Activated naive CD8-positive, alpha-beta T cell treated with anti-CD3 and anti-CD28 coated beads, Interleukin-2, amount 10 ng/mL, durations not matched to agents 7 days and 5 days (primary cell): ENCODE measurements around the gene FOXF1. TPM values are rescaled to one million over a fixed set of nuclear protein-coding genes. Genes with fewer than 3 reads are reported as not detected.

Source experiments
- ATAC-seq: fragments of 150-1000 bp; cut with Tn5 transposase; one replicate; pipeline ENCODE4 v1.10.0; 2021; ENCODE audit warnings: low read depth, moderate library complexity
- POLR2A ChIA-PET: fragments of 350-600 bp; sonication (Branson Sonifier 250); formaldehyde crosslinking; loops from one replicate; lab custom pipeline; 2021; ENCODE audit warnings: antibody characterized with exemption; lab: Charles Lee
- DNase-seq: peaks from one replicate; pipeline ENCODE4 v3.0.0; 2021
- H3K27ac Mint-ChIP-seq: one replicate; pipeline ENCODE4 v1.8.0; 2022; ENCODE audit warnings: mild to moderate bottlenecking, mixed read lengths
- H3K27me3 Mint-ChIP-seq: one replicate; pipeline ENCODE4 v1.8.0; 2022; ENCODE audit warnings: mild to moderate bottlenecking, moderate library complexity, mixed read lengths
- H3K36me3 Mint-ChIP-seq: one replicate; pipeline ENCODE4 v1.8.0; 2021; ENCODE audit warnings: mild to moderate bottlenecking, mixed read lengths
- H3K4me1 Mint-ChIP-seq: one replicate; pipeline ENCODE4 v1.8.0; 2021; ENCODE audit warnings: mixed read lengths
- H3K4me3 Mint-ChIP-seq: one replicate; pipeline ENCODE4 v1.8.0; 2022; ENCODE audit warnings: mild to moderate bottlenecking, moderate library complexity, mixed read lengths
- H3K9me3 Mint-ChIP-seq: one replicate; pipeline ENCODE4 v1.8.0; 2021; ENCODE audit warnings: mixed read lengths
- total RNA-seq, 2 experiments: library from RNA; stranded (reverse); gene quantifications; one replicate each; pipeline ENCODE4 v1.2.3, GENCODE V29; 2021

The FOXF1 gene
- total RNA-seq, 2 experiments from 2014 or later, result not detected

DNA sequence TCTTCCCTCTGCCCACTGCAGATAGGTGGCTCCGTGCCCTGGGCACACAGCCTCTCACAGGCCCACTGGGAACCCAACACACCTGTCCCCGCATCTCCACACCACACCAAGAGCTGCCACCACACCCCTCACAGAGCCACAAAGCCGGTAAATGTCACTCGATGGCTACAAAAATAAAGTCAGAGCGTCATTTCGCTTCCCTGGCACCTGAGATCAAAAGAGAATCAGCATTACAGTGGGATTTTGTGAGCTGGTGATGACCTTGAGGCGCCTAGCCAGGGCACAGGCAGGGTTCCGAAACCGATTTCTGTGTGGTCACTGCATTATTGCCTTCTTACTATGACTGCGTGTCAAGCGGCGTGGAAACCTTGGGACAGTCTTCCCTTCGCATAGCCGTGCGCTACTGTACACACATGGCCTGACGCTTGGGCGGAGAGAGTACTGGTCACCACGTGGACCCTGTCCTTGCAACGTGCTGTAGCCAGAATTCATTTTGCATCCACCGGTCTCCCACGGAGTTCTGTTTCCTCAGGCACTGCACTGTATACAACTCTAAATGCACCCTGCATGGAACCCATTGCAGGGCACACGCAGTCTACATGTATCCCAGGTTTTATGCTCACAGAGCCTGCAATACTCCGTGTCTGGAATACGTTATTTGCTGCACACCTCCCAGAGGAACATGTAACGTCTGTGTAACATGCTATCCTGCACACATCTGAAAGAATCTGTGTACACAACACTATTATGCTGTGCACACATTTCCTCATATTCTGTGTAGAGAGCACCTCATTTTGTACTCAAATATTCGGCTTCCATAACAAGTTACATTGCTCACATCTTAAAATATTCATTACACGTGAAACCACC, 5.8 kb upstream of the FOXF1 start:
- H3K36me3 Mint-ChIP-seq, result no peaks in the 10 kb centered on the region
- peaks cover 90% of the 10 kb centered on the region for H3K27me3 Mint-ChIP-seq
- no peak overlapping the region for H3K27ac Mint-ChIP-seq
- DNase-seq, result no peak
- H3K4me1 Mint-ChIP-seq, result peaks cover 15% of the 10 kb centered on the region
- no peak overlapping the region for H3K4me3 Mint-ChIP-seq
- POLR2A ChIA-PET, result no interaction called here
- no peak for ATAC-seq
- no peaks in the 10 kb centered on the region for H3K9me3 Mint-ChIP-seq

DNA sequence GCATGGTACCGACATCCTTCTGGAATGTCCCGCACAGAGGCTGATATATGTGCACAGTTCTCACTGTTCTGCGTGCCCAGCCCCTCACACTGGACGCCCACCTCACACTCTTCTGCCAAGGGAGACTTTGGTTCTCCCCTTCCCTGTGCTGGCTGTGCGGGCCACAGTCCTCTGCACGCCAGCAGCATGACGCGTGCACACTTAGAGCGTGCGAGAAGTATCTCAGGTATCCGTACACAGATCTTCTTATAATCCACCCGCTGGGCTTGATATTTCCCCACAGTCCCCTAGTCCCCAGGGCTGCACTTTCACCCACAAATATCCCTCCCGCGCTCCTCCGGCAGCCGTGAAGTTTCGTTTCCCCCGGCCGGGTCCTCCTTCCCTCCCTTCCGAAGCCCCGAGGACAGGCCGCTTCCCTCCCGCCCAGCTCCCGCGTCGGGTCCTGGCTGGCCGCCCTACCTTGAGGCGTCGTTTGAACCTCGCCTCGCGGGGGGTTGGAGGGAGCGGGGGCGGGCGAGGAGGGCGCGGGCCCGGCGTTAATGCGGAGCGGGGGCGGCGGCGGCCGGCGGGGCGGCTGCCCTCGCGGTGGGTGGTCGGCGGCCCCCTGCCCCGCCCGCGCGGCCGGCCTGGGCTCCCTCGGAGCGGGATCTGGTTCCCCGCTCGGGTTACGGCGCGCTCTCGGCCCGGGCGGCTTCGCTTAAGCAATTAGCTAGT, 5.0 kb upstream of the FOXF1 start:
- Mint-ChIP-seq H3K9me3 (no peaks in the 10 kb centered on the region), H3K4me3 (peak overlapping the region; percentile 25), H3K4me1 (peaks cover 15% of the 10 kb centered on the region), H3K36me3 (no peaks in the 10 kb centered on the region), H3K27me3 (peaks cover 82% of the 10 kb centered on the region), H3K27ac (no peak overlapping the region)
- DNase-seq, result no peak
- no peak for ATAC-seq
- POLR2A ChIA-PET, result no interaction called here

DNA sequence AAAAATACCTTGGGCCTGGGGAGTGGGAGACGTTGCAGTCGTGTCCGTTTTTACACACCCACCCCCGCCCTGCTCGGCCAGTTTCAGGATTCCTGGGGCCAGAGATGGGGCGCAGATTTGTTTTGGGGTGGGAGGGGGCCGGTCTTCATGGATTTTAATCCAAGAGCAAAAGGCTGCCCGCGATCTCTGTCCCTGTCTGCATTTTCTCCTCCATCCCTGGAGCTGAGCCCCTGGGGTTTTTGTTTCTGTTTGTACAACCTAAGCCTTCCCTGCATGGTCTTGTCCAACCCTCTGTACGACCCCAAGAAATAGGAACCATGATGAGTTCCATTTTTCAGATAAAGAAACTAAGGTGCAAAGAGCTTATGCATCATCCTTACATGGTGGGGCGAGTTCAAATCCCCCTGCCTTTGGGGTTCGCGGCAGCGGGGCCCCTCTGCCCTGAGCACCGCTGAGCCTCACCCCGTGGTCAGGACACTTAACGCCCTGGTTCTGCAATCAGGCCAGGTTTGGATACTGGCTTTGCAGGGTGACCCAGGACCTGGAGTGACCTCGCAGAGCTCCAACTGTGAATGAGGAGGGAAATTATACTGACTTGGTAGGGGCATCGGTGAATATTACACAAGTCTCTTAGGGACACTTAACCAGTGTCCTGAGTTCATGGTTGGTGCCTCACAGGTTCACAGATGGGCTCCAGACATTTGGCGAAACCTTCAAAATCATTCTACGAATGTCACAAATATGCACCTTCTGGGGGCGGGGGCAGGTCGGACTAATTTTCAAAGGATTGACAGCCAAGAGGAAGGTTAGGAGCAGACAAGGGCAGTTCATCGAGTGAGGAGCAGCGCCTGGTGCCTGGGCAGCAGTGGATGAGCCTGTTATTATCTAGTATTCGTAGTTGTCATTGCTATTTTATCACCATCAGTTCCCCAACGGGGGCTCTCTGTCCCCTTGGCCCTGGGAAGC, 4.1 kb upstream of the FOXF1 start:
- no peak overlapping the region for H3K27ac Mint-ChIP-seq
- H3K4me1 Mint-ChIP-seq, result peaks cover 17% of the 10 kb centered on the region
- peaks cover 78% of the 10 kb centered on the region for H3K27me3 Mint-ChIP-seq
- DNase-seq, result no peak
- POLR2A ChIA-PET, result no interaction called here
- no peaks in the 10 kb centered on the region for H3K9me3 Mint-ChIP-seq
- no peaks in the 10 kb centered on the region for H3K36me3 Mint-ChIP-seq
- H3K4me3 Mint-ChIP-seq, result peak overlapping the region; percentile 44
- no peak for ATAC-seq

DNA sequence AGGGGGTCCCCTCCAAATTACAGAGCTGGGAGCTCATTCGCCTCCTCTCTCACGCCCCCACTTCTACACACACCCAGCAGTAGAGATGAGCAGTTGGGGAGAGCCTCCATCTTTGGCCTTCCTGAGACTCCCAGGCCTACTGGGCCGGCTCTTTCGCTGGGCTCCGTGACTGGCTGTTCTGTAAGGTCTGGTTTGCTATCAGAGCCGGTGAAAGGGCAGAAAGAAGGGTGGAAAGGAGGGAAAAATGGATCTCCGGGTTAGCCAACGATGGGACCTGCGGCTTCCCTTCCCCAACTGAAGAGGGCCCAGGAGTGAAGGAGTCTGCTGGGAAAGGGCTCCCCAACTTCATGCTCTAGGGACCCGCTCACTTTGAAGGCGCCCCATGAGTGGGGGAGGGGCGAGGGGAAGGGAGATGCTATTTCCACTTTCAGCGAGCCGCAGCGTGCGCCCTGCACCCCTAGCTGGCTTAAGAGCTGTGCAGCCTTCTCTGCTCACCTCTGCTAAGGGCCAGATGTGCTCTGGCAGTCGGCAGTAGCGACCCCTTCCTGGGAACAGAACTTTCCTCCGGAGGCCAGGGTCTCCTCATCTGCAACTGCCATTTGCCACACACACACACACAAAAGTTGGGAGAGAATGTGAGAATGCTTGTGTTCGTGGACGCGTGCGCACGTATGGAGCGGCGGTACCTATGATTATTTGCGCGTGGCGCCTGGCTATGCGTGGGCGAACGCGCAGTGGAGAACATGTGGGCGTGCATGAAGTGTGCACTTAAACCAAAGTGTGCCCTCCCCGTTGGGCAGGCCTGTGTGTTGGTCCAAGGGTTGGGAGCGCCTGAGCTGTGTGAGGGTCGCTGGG, 2.9 kb upstream of the FOXF1 start:
- POLR2A ChIA-PET, result no interaction called here
- H3K36me3 Mint-ChIP-seq, result no peaks in the 10 kb centered on the region
- H3K9me3 Mint-ChIP-seq, result no peaks in the 10 kb centered on the region
- H3K4me1 Mint-ChIP-seq, result peaks cover 18% of the 10 kb centered on the region
- peaks cover 76% of the 10 kb centered on the region for H3K27me3 Mint-ChIP-seq
- ATAC-seq (no peak), DNase-seq (no peak)
- H3K27ac Mint-ChIP-seq, result peak overlapping the region; percentile 65
- peak overlapping the region; percentile 51 for H3K4me3 Mint-ChIP-seq

DNA sequence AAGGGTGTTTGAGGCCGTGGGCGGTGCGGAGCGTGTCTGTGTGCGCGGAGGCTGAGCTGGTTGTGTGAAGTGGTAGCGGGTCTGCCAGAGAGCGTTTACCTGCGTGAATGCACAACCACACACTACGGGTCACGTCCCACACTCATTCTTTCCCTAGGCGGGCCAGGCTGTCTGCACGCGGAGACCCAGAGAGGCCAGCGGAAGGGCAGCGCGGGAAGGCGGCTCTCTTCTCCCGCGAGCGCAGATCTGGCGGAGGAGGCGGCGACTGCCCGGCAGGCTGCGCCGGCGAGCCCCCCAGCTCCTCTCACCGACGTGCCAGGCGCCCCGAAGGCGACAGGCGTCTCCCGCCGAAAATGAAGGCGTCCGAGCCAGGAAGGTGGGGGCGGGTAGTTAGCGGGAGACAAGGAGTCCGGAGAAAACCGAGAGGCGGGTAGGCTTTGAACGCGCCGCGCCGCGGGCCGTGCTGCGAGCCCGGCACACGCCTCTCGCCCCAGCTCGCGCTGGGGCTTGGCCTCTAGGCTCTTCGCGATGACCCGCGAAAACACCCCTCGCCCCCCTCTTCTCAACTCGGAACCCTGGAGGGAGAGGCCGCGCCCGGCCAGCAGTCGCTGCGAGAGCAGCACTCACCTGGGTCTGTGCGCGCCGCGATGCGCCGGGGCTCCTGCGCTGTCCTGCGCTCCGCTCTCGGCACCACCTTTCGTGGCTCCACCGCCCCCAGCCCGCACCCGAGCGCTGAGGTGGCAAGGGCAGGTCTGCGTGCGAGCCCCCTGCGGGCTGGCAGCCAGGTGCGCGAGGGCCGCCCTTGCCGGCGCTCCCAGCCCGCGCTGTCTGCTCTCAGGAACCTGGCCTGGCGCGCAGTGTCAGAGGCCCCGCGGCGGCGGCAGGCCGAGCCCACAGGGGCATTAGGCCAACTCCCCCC, 2.0 kb upstream of the FOXF1 start:
- Mint-ChIP-seq H3K4me1 (peaks cover 18% of the 10 kb centered on the region), H3K27me3 (peaks cover 76% of the 10 kb centered on the region), H3K9me3 (no peaks in the 10 kb centered on the region), H3K4me3 (peak overlapping the region; percentile 51), H3K36me3 (no peaks in the 10 kb centered on the region), H3K27ac (peak overlapping the region; percentile 65)
- no peak for ATAC-seq
- no peak for DNase-seq
- POLR2A ChIA-PET, result no interaction called here

DNA sequence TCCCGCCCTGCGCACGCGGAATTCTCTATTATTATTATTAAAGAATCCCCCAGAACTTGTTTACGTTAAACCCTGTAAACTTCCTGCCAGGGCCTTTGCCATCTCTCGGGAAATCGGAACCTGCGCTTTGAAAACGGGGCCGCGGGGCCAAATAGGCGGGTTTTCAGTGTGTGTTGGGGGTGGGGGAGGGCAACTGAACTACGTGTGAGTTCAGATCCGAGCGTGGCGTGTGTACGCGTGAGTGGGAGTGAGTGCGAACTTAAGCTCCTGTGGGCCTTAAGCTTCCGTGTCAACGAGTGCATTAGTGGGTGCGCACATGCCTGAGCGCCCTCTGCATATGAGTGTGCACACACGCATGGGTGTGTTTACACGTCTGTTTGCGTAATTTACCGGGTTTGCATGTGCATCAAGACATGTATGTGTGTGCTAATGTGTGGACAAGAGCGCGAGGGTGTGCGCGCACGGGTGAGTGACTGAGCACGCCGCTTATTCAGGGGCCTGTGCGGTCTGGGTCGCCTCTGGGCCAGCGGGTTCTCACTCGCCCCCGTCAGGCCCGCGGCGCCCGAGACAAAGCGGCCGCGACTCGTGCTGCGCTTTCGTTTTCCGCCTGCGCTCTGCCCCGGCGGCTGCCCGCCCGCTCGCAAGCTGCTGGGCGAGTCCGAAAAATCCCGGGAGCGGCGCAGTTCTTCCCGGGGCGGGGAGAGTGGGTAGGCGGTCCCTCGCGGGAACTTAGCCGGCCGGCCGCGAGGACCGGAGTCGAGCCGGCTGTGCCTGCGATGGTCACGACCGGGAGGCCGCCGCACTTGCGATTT, 1.2 kb upstream of the FOXF1 start:
- H3K27ac Mint-ChIP-seq, result peak overlapping the region; percentile 66
- H3K9me3 Mint-ChIP-seq, result no peaks in the 10 kb centered on the region
- peaks cover 19% of the 10 kb centered on the region for H3K4me1 Mint-ChIP-seq
- ATAC-seq, result peak; percentile 29
- peak; percentile 64 for DNase-seq
- POLR2A ChIA-PET, result no interaction called here
- no peaks in the 10 kb centered on the region for H3K36me3 Mint-ChIP-seq
- peak overlapping the region; percentile 76 for H3K4me3 Mint-ChIP-seq
- H3K27me3 Mint-ChIP-seq, result peaks cover 75% of the 10 kb centered on the region

DNA sequence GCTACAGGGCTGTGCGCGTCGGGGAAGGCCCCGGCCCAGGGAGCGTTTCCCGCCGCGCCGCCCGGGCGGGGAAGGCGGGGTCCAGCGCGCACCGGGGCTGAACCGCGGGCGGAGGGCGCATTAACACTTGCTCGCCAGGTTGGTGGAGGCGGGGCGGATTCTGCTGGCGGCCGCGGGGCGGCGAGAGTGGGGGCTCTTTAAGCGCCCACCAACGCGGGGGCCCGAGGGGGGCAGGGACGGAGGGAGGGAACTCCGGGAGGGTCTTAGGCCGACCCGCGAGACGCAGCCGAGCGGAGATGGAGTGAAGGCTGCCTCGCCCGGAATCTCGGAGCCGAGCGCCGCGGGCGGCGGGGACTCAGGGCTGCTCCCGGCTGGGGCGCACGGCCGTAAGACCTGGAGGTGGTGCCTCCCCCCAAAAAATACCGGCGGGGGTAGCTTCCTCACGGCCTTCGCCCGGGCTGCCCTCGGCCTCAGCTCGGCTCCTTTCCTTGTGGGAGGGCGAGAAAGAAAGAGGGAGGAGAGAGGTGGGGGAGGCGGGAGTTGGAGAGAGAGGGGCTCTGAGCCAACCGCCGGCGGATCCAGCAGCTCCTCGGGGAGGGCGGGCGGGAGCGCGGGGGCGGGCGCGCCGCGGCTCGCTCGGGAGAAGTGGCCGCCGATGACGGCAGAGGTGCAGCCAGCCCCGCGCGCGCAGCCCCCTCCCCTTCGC, 415 bp upstream of the FOXF1 start:
- ATAC-seq, result peak; percentile 36
- POLR2A ChIA-PET, result no interaction called here
- peak overlapping the region; percentile 76 for H3K4me3 Mint-ChIP-seq

DNA sequence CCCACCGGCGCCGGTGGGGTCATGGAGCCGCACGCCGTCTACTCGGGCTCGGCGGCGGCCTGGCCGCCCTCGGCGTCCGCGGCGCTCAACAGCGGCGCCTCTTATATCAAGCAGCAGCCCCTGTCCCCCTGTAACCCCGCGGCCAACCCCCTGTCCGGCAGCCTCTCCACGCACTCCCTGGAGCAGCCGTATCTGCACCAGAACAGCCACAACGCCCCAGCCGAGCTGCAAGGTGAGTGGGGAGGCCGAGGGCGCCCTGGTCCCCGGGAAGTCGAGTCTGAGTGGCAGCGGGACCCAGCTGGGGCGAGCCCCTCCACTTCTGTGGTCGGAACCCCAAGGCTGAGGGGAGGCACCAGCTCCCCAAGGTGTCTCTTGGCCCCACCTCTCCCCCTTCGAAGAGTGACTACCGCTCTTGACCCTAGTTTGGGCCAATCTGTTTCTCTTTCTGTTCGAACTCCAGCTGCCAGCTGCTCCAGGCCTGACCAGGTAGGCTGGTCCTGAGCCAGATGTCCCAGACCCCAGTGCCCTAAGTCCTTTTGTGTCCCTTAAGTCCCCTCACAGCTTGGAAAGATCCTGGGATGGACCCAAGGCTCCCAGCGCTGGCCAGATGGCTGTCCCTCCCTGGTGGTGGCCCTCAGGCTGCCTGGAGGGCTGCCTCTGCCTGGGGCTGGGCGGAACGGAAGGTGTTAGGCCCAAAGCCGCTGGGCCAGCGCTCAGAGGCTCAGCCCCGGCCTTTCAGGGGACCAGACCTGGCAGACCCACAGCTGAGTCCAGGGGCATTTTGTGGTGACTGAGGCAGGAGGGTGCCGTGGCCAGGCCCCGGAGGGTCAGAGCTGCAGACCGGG, 1.2 kb downstream of the FOXF1 start:
- DNase-seq, result no peak
- Mint-ChIP-seq H3K27me3 (peaks cover 70% of the 10 kb centered on the region), H3K4me3 (no peak overlapping the region), H3K4me1 (peaks cover 14% of the 10 kb centered on the region), H3K36me3 (no peaks in the 10 kb centered on the region), H3K9me3 (no peaks in the 10 kb centered on the region), H3K27ac (peak overlapping the region; percentile 40)
- POLR2A ChIA-PET, result no interaction called here
- no peak for ATAC-seq

More for the DNA sequence above, 415 bp upstream of the FOXF1 start:
- no peak for DNase-seq
- Mint-ChIP-seq H3K9me3 (no peaks in the 10 kb centered on the region), H3K36me3 (no peaks in the 10 kb centered on the region), H3K4me1 (peaks cover 19% of the 10 kb centered on the region), H3K27ac (no peak overlapping the region), H3K27me3 (peaks cover 75% of the 10 kb centered on the region)

DNA sequence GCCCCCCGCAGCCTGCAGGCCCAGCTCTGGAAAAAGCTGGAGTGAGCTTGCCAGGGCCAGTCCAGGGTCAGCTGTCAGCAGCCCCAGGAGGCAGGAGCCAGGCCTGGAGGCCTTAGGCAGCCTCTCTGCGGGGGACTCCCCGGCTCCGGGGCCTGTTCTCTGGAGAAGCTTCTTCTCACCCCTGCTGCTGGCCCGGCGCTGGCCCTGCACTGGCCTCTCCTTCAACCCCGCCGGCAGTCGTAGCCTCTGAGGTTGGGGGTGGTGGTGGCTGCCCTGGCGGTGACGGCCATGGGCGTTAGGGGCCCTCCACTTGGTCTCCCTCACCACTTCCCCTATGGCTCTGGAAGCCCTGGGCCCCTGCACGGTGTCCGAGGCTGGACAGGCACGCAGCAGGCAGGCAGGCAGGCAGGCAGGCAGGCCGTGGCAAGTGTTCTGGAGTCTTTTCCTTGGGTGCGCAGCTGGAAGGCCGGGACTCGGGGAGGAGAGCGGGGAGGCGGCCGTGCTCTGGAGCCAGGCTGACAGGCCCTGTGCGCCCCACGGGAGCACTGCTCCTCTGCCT, 2.1 kb downstream of the FOXF1 start:
- Mint-ChIP-seq H3K27ac (no peak overlapping the region), H3K4me3 (no peak overlapping the region), H3K9me3 (no peaks in the 10 kb centered on the region), H3K4me1 (peaks cover 14% of the 10 kb centered on the region), H3K27me3 (peaks cover 68% of the 10 kb centered on the region), H3K36me3 (no peaks in the 10 kb centered on the region)
- POLR2A ChIA-PET, result no interaction called here
- no peak for ATAC-seq
- DNase-seq, result no peak
